ENCODE results near the gene CLDN6. TPM values are rescaled to one million over a fixed set of nuclear protein-coding genes. Genes with fewer than 3 reads are reported as not detected.

The CLDN6 gene
- total and polyA plus RNA-seq, 2 of the 13 experiments (the other 11 are each of a cell fraction or from before 2014, with no cell fraction given), result 5.9 to 7.6 TPM

GRCh38 chr16:3020604-3021448 lies 2.8 kb upstream of the CLDN6 start (continued):
- peak; percentile 84 for TF ChIP-seq THAP11 (CRISPR knock-in tag; IDR thresholded peaks at IDR 0.05)
- no peak for TF ChIP-seq PLRG1 (conservative IDR thresholded peaks at IDR 0.05)
- TF ChIP-seq ZNF562 (CRISPR knock-in tag; IDR thresholded peaks at IDR 0.05; ENCODE audit: borderline replicate concordance), result no peak
- peak; percentile 36; the same call in 1 of the 2 replicates for TF ChIP-seq ZNF749 (CRISPR knock-in tag; IDR thresholded peaks at IDR 0.05; ENCODE audit: borderline replicate concordance)
- TF ChIP-seq, protein P1, sequence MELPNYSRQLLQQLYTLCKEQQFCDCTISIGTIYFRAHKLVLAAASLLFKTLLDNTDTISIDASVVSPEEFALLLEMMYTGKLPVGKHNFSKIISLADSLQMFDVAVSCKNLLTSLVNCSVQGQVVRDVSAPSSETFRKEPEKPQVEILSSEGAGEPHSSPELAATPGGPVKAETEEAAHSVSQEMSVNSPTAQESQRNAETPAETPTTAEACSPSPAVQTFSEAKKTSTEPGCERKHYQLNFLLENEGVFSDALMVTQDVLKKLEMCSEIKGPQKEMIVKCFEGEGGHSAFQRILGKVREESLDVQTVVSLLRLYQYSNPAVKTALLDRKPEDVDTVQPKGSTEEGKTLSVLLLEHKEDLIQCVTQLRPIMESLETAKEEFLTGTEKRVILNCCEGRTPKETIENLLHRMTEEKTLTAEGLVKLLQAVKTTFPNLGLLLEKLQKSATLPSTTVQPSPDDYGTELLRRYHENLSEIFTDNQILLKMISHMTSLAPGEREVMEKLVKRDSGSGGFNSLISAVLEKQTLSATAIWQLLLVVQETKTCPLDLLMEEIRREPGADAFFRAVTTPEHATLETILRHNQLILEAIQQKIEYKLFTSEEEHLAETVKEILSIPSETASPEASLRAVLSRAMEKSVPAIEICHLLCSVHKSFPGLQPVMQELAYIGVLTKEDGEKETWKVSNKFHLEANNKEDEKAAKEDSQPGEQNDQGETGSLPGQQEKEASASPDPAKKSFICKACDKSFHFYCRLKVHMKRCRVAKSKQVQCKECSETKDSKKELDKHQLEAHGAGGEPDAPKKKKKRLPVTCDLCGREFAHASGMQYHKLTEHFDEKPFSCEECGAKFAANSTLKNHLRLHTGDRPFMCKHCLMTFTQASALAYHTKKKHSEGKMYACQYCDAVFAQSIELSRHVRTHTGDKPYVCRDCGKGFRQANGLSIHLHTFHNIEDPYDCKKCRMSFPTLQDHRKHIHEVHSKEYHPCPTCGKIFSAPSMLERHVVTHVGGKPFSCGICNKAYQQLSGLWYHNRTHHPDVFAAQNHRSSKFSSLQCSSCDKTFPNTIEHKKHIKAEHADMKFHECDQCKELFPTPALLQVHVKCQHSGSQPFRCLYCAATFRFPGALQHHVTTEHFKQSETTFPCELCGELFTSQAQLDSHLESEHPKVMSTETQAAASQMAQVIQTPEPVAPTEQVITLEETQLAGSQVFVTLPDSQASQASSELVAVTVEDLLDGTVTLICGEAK (IDR thresholded peaks at IDR 0.05), result no peak
- TF ChIP-seq, protein P1 (CRISPR knock-in tag; IDR thresholded peaks at IDR 0.05), result peak; percentile 25; the same call in 1 of the 2 replicates
- peak; percentile 54 for TF ChIP-seq SKI (IDR thresholded peaks at IDR 0.05; ENCODE audit: partially characterized antibody)
- no peak for TF ChIP-seq CBX1 (IDR thresholded peaks at IDR 0.05; ENCODE audit: low read depth)
- TF ChIP-seq ZNF629 (CRISPR knock-in tag; conservative IDR thresholded peaks at IDR 0.05), result no peak; the same call in 1 of the 2 replicates
- TF ChIP-seq RARG (CRISPR knock-in tag; IDR thresholded peaks at IDR 0.05; ENCODE audit: low read depth), result no peak
- TF ChIP-seq KAT7 (CRISPR knock-in tag; IDR thresholded peaks at IDR 0.05; ENCODE audit: borderline replicate concordance), result no peak; the same call in 1 of the 2 replicates
- no peak for TF ChIP-seq SETDB1 (CRISPR knock-in tag; IDR thresholded peaks at IDR 0.05; ENCODE audit: borderline replicate concordance)
- peak; percentile 79 for TF ChIP-seq SATB2 (CRISPR knock-in tag; IDR thresholded peaks at IDR 0.05)
- peak; percentile 77 for TF ChIP-seq ZNF687 (CRISPR knock-in tag; IDR thresholded peaks at IDR 0.05)
